Lung (tissue), 12 donors: ENCODE data around the gene GOLGA8M. TPM values are rescaled to one million over a fixed set of nuclear protein-coding genes. Genes with fewer than 3 reads are reported as not detected.
"Not testable (repeated sequence)": the region's sequence is repeated elsewhere in the genome, so short reads cannot be mapped to it uniquely, and the experiment has no call there.

ENCODE experiments used
- ATAC-seq: fragments of 200-7000 bp; cut with Tn5 transposase; one replicate; pipeline ENCODE4 v1.9.1; 2020; ENCODE audit warnings: moderate number of reproducible peaks; ENCODE audit not compliant: insufficient read depth, low FRiP score
- DNase-seq, 3 donors: peaks; one replicate each; pipeline ENCODE4 v3.0.0-alpha.2; 2013 to 2017
- H3K27ac ChIP-seq, 2 donors: one replicate each; pipeline ENCODE4 v1.5.1; 2013; ENCODE audit warnings: mild to moderate bottlenecking in 2 of 2, moderate library complexity in 2 of 2, control low read depth in 1 of 2, inconsistent platforms in 1 of 2, low read depth in 1 of 2, low read length in 1 of 2
- H3K27me3 ChIP-seq, 3 donors: one replicate each; pipeline ENCODE4 v1.5.1; 2013; ENCODE audit warnings: low read length in 2 of 3; ENCODE audit not compliant: control insufficient read depth in 3 of 3, insufficient read depth in 3 of 3
- H3K36me3 ChIP-seq, 4 donors: one replicate each; pipeline ENCODE4 v1.5.1; 2013; ENCODE audit warnings: low read length in 4 of 4, mild to moderate bottlenecking in 1 of 4, moderate library complexity in 1 of 4; ENCODE audit not compliant: control insufficient read depth in 4 of 4, insufficient read depth in 4 of 4
- H3K4me1 ChIP-seq, 5 donors: one replicate each; pipeline ENCODE4 v1.5.1; 2013; ENCODE audit warnings: low read length in 5 of 5, mild to moderate bottlenecking in 2 of 5, moderate library complexity in 1 of 5; ENCODE audit not compliant: control insufficient read depth in 5 of 5, insufficient read depth in 5 of 5
- H3K4me3 ChIP-seq: one replicate; pipeline ENCODE4 v1.5.1; 2013; ENCODE audit warnings: mild to moderate bottlenecking, control low read depth, moderate library complexity
- H3K9ac ChIP-seq, 2 donors: one replicate each; pipeline ENCODE4 v1.5.1; 2013; ENCODE audit warnings: low read length in 2 of 2, control low read depth in 1 of 2; ENCODE audit not compliant: insufficient read depth in 1 of 2
- H3K9me3 ChIP-seq, 4 donors: one replicate each; pipeline ENCODE4 v1.5.1; 2013; ENCODE audit warnings: low read length in 3 of 4, mild to moderate bottlenecking in 1 of 4, moderate library complexity in 1 of 4; ENCODE audit not compliant: control insufficient read depth in 4 of 4, insufficient read depth in 3 of 4
- CTCF ChIP-seq: IDR thresholded peaks from 2 replicates; pipeline ENCODE4 v1.5.1; 2012; ENCODE audit warnings: mild to moderate bottlenecking; ENCODE audit errors: control extremely low read depth, extremely low read depth
- WGBS, 2 donors: extraction: QIAGEN DNeasy Blood & Tissue Kit; methylation state at CpG; one replicate each; pipeline ENCODE4 v1.1.7; 2013; 5-methylcytosine and 5-hydroxymethylcytosine counted together
- polyA plus RNA-seq, 2 donors: library from polyadenylated mRNA; stranded (reverse); fragments of 200-250 nt; gene quantifications; one replicate each; pipeline ENCODE4 v1.2.1, GENCODE V29; 2013
- total RNA-seq, 2 donors: library from RNA; depleted of rRNA in 1 of 2; stranded (reverse); fragments of >200 nt in 1 of 2; gene quantifications; one replicate each; pipeline ENCODE4 v1.2.1, GENCODE V29; 2014 to 2021
- donor health status: control.
- donor health status: control.
- donor health status: Bipolar disorder and iron deficiency.
- donor health status: healthy.
- donor health status: DM: yes; HTN: yes; CAD: no.

The GOLGA8M gene
- total and polyA plus RNA-seq, 4 donors, result 0.10 to 2.1 (median 1.1) TPM

DNA sequence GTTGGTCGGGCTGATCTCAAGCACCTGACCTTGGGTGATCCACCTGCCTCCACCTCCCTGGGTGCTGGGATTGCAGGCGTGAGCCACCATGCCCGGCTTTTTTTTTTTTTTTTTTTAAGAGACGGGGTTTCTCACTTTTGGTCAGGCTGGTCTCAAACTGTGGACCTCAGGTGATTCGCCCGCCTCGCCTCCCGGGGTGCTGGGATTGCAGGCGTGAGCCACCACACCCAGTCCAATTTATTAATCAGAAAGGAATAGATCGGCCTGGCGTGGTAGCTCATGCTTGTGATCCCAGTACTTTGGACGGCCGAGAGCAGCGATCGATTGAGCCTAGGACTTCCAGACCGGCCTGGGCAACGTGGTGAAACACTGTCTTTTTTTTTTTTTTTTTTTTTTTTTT lies 13.9 kb upstream of the GOLGA8M start:
- no peaks in the 10 kb centered on the region for H3K36me3 ChIP-seq
- H3K4me3 ChIP-seq, result no peak overlapping the region
- H3K27ac ChIP-seq, result no peak overlapping the region
- WGBS, 2 donors, result 93 to 96% methylated on average over 16 to 17 of the region's 17 CpGs
- no peaks in the 10 kb centered on the region for H3K9me3 ChIP-seq
- no peak for TF ChIP-seq CTCF
- H3K4me1 ChIP-seq, result peaks cover 0 to 4% (median 0%) of the 10 kb centered on the region in 5 donors
- DNase-seq, result no peak
- H3K9ac ChIP-seq, result no peak overlapping the region
- peaks cover 0 to 7% (median 0%) of the 10 kb centered on the region in 3 donors for H3K27me3 ChIP-seq
- no peak for ATAC-seq

DNA sequence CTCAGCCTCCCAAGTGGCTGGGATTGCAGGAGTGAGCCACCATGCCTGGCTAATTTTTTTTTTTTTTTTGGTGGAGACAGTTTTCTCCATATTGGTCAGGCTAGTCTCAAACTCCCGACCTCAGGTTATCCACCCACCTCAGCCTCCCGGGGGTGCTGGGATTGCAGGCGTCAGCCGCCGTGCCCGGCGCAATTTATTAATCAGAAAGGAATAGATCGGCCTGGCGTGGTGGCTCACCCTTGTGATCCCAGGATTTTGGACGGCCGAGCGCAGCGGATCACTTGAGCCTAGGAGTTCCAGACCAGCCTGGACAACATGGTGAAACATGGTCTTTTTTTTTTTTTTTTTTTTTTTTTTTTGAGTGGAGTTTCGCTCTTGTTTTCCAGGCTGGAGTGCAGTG lies 13.3 kb upstream of the GOLGA8M start:
- Histone ChIP-seq H3K9me3 (no peaks in the 10 kb centered on the region), H3K4me3 (no peak overlapping the region), H3K27me3 (peaks cover 0 to 7% (median 0%) of the 10 kb centered on the region in 3 donors), H3K9ac (no peak overlapping the region), H3K27ac (no peak overlapping the region), H3K36me3 (no peaks in the 10 kb centered on the region), H3K4me1 (peaks cover 0 to 4% (median 0%) of the 10 kb centered on the region in 5 donors)
- DNase-seq, result no peak
- 97 to 98% methylated on average over 14 of the region's 14 CpGs for WGBS, 2 donors
- no peak for ATAC-seq
- no peak for TF ChIP-seq CTCF

DNA sequence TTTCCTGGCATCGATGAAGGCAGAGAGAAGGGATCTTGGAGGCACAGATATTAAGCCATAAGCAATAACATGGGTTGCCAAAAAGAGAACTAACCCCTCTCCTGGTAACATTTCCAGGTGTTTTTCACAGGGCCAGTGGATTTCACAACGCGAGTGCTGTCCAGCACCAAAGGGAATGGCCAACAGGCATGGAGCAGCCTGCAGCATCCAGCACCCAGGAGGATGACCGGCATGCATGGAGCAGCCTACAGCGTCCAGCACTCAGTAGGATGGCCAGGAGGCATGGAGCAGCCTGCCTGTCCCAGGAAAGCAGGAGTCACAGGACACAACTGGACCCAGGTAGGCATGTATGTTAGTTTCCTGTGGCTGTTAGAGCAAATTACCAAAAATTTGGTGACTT lies 11.8 kb upstream of the GOLGA8M start:
- H3K27ac ChIP-seq, H3K9me3 ChIP-seq, H3K4me1 ChIP-seq, ATAC-seq, H3K36me3 ChIP-seq, DNase-seq, H3K9ac ChIP-seq, H3K27me3 ChIP-seq, H3K4me3 ChIP-seq: not testable (repeated sequence)
- 78 to 93% methylated on average over 4 of the region's 5 CpGs for WGBS, 2 donors

DNA sequence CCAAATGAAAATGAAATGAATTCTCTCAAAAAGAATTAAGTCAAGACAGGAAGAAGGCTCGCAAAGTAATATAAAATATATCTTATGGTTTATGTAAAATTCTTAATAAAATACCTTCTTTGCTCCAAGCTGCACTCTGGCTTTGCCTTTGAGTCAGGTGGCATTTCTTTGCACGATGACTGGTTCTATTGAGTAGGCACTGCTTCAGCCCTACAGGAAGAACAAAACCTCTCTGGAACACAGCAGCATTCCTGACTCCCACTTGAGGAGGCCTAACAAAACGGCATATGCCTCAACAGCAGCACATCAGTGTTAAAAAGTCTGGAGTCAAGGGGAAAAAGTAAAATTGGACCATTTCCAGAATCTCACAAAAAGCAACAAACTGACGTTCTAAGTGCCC lies 7.4 kb upstream of the GOLGA8M start:
- WGBS, 2 donors, result 55 to 74% methylated on average over 4 of the region's 4 CpGs
- not testable (repeated sequence) for H3K27ac ChIP-seq, H3K4me3 ChIP-seq, H3K9me3 ChIP-seq, H3K9ac ChIP-seq, DNase-seq, H3K36me3 ChIP-seq, ATAC-seq, H3K4me1 ChIP-seq, H3K27me3 ChIP-seq

DNA sequence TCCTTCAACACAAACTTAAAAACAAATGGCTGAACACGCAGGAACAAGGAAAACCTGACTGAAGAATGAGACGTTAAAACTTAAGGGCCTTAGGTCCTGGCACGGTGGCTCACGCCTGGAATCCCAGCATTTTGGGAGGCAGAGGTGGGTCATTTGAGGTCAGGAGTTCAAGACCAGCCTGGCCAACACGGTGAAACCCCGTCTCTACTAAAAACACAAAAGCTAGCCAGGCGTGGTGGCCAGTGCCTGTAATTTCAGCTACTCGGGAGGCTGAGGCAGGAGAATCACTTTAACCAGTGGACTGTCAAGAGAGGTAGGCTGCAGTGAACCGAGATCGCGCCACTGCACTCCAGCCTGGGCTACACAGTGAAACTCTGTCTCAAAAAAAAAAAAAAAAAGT lies 6.4 kb upstream of the GOLGA8M start:
- H3K27me3 ChIP-seq, H3K4me3 ChIP-seq, H3K9me3 ChIP-seq, DNase-seq, H3K36me3 ChIP-seq, H3K27ac ChIP-seq, ATAC-seq, H3K4me1 ChIP-seq, H3K9ac ChIP-seq: not testable (repeated sequence)
- WGBS, 2 donors, result 82 to 83% methylated on average over 11 of the region's 11 CpGs

GRCh38 chr15:28714176-28714575 lies 2.0 kb upstream of the GOLGA8M start:
- not testable (repeated sequence) for H3K4me1 ChIP-seq, ATAC-seq, DNase-seq, H3K36me3 ChIP-seq, H3K9ac ChIP-seq, H3K27ac ChIP-seq, H3K4me3 ChIP-seq, H3K9me3 ChIP-seq, H3K27me3 ChIP-seq
- 92% methylated on average over 4 of the region's 4 CpGs for WGBS, 2 donors

GRCh38 chr15:28703927-28704326 lies 8.3 kb downstream of the GOLGA8M start:
- H3K27ac ChIP-seq, H3K4me3 ChIP-seq, DNase-seq, H3K9me3 ChIP-seq, H3K27me3 ChIP-seq, H3K9ac ChIP-seq, H3K4me1 ChIP-seq, ATAC-seq, H3K36me3 ChIP-seq: not testable (repeated sequence)
- 79 to 87% methylated on average over 7 of the region's 9 CpGs for WGBS, 2 donors
